ENCODE measurements around the gene ZNF578.
"Not testable (repeated sequence)": the region's sequence is repeated elsewhere in the genome, so short reads cannot be mapped to it uniquely, and the experiment has no call there.

Gene ZNF578

DNA sequence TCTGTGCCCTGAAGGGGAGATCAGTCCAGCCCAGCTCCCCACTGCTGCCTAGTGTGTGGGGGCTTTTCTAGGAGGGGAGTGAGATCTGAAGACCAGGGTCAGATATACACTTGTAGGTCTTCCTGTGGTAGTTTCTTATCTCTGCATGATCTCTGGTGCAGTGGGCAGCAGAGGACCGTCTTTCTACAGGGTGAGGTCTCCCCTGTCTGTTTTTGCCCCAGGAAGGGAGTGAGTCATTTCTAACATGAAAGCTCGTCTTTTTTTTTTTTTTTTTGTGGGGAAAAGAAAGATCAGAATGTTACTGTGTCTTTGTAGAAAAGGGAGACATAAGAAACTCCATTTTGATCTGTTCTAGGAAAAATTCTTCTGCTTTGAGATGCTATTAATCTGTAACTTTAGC lies 65.3 kb downstream of the ZNF578 start:
- no peak for DNase-seq

- DNase-seq: not testable (repeated sequence)
These were observed 65.8 kb downstream of the ZNF578 start for GRCh38 chr19:52519175-52519574.

GRCh38 chr19:52520013-52520412 lies 66.7 kb downstream of the ZNF578 start:
- DNase-seq: no peak

DNA sequence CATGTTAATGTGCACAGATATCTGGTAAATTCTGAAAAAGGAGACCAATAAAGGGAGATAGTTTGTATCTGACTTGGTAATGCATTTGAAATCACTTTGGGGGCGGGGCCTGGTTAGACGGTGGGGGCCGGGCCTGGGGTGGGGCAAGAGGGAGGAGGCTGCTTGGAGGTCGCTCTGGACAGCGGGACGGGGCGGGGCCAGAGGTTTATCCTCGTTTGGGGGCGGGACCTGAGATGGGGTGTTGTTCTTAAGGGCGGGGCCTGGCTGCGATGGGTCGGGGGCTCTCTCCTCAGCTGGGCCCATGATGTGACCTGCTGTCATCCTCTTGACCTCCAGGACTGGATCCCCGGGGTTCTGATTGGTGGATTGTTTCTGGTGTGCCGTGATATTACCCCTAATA lies 69.2 kb downstream of the ZNF578 start:
- DNase-seq: no peak

DNA sequence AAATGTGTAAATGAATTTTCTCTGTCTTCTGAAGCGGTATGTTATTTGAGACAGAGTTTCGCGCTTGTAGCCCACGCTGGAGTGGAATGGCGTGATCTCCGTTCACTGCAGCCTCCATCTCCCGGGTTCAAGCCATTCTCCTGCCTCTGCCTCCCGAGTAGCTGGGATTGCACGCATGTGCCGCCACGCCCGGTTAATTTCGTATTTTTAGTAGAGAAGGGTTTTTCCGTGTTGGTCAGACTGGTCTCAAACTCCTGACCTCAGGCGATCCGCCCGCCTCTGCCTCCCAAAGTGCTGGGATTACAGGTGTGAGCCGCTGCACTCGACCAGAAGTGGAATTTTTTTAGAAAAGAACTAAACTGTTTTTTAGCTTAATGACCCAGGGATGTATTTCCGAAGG lies 70.7 kb downstream of the ZNF578 start:
- DNase-seq: no peak

DNA sequence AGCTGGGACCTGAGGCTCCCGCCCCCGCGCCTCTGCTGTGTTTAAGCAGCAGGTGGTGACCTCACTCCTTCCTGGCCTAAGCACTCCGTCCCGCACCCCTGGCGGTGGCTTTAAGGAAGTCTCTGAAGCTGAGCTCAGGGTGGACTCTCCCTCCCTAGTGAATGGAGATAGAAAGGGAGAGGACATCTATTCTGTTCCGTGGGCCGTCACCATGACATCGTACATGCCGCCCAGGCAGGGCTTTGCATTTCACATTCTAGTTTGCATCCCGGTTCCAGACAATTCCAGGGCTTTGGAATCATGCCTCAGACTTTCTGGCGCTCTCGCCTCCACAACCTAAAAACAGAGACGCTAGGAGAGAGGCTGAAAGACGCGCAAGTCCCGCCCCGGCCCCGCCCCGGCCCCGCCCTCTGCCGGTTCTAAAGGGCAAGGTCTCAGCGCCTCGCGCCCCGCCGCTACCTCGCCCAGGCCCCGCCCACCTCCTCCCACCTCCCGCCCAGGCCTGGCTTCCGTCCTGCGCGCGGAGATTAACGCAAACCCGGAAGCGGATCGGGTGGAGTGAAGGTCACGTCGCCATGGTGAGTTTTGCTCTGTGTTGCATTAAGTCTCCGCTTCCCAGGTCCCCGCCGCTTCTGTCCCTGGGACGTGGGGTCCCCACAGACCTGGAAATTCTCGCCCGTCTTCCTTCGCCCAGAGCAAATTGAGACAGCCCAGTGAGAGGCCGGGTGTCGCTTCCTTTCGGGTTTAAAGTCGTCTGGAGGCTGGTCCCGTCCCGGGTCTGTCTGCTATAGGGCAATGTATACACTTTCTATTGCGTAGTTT lies 74.0 kb downstream of the ZNF578 start, which contains the start of gene ZNF808:
TSS of gene ZNF808 (plus strand) at position 535 of the 822 bp plus-strand sequence. CDS start 15,617 bp downstream, outside the sequence.
- DNase-seq: peak; percentile 72

- no peak for DNase-seq
These were observed 74.6 kb downstream of the ZNF578 start for GRCh38 chr19:52527956-52528351.

DNA sequence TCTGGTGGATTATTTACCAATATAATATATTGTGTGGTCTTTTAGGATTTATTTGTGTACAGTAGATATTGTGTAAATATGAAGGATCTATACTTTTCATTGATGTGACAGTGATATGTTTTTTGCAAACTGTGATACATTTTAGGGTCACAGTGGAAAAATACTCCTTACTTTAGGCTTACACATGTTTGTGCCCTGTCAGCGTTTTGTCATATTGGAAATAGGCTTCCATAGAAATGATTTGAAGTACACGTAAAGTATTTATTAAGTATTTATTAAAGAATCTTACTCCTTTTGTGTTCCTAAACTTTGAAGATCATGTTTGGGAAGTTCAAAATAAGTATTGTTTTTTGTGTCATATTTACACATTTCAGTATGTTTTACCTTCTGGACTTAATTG lies 79.1 kb downstream of the ZNF578 start:
- DNase-seq: no peak

GRCh38 chr19:52533901-52534300 lies 80.5 kb downstream of the ZNF578 start:
- no peak for DNase-seq

DNA sequence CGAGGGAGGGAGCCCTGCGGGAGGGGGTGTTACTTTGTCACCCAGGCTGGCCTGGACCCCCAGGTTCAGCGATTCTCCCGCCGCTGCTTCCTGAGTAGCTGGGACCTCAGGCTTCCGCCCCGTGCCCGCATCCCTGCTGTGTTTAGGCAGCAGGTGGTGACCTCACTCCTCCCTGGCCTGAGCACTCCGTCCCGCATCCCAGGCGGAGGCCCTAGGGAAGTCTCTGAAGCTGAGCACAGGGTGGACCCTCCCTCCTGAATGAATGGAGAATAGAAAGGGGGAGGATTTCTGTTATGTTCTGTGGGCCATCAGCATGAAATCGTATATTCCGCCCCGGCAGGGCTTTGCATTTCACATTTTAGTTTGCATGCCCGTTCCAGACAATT lies 82.0 kb downstream of the ZNF578 start:
- not testable (repeated sequence) for DNase-seq

DNA sequence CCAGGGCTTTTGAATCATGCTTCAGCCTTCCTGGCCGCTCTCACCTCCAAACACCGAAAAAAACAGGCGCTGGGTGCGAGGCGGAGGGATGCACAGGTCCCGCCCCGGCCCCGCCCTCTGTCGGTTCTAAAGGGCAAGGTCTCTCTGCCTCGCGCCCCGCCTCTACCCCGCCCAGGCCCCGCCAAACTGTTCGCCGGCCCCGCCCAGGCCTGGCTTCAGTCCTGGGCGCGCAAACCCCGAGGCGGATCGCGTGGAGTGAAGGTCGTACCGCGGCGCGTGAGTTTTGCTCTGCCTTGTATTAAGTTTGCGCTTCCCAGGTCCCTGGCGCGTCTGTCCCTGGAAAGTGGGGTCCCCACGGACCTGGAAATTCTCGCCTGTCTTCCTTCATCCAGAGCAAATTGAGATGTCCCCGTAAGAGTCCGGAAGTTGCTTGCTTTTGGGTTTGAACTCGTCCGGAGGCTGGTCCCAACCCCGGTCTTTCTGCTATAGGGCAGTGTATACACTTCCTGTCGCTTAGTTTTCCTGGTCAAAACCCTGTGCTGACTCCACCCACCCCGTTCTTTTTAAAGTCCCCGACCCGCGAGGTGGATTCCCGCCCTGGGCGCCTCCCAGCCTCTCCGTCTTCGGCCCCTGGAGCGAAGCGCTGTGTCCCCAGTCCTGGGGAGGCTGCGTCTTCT lies 82.6 kb downstream of the ZNF578 start:
- DNase-seq: no peak

GRCh38 chr19:52536448-52536800 lies 83.1 kb downstream of the ZNF578 start:
- DNase-seq: no peak

GRCh38 chr19:52538815-52539214 lies 85.5 kb downstream of the ZNF578 start:
- not testable (repeated sequence) for DNase-seq

GRCh38 chr19:52541176-52541575 lies 87.8 kb downstream of the ZNF578 start:
- not testable (repeated sequence) for DNase-seq

DNA sequence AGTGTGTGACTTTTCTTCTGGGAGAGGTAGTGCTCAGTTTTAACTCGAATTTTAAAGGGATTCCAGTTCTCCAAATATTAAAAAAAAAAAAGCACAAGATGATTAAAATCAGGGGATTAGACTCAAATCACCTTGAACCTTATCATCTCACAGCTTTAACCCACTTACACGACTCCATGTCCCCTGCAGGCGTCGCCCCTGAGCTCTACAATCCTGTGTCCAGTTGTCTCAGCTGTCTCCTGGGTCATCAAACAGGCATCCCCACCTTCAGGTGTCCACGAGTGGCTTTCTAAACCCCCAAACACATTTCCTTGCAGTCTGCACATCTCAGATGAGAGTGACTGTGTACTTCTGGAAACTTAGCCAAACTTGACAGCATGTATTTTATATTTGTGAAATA lies 88.3 kb downstream of the ZNF578 start:
- no peak for DNase-seq

GRCh38 chr19:52542541-52542940 lies 89.2 kb downstream of the ZNF578 start:
- DNase-seq: not testable (repeated sequence)

DNA sequence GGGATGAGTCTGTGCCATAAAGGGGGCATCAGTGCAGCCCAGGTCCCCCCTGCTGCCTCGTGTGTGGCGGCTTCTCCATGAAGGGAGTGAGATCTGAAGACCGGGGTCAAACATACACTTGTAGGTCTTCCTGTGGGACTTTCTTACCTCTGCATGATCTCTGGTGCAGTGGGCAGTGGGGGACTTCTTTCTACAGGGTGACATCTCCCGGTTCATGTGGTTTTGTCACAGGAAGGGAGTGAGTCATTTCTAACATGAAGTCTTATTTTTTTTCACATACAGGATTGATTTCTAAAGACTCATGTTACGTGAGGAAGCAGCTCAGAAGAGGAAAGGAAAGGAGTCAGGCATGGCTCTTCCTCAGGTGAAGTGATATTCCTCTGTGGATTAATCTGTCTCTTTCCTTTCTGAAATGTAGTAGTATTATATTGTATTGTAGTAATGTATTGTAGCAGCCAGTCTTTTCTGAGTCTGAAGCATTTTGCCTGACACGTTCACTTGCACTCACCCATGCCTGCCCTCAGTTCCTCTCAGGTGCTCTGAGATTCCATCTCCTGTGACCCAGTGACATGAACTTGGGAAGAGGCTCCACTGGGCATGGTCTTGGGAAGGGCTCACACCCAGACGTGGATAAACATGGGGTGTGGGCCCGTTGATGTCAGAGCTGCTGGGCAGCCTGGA lies 89.8 kb downstream of the ZNF578 start:
- DNase-seq: peak; percentile 1

DNA sequence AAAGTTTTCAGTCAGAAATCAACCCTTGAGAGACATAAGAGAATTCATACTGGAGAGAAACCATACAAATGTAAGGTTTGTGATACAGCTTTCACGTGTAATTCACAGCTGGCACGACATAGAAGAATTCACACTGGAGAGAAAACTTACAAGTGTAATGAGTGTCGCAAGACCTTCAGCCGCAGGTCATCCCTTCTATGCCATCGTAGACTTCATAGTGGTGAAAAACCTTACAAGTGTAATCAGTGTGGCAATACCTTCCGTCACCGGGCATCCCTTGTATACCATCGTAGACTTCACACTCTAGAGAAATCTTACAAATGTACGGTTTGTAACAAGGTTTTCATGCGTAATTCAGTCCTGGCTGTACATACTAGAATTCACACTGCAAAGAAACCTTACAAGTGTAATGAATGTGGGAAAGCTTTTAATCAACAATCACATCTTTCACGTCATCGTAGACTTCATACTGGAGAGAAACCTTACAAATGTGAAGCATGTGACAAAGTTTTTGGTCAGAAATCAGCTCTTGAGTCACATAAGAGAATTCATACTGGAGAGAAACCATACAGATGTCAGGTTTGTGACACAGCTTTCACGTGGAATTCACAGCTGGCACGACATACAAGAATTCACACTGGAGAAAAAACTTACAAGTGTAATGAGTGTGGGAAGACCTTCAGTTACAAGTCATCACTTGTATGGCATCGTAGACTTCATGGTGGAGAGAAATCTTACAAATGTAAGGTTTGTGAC lies 101.0 kb downstream of the ZNF578 start:
- no peak for DNase-seq

DNA sequence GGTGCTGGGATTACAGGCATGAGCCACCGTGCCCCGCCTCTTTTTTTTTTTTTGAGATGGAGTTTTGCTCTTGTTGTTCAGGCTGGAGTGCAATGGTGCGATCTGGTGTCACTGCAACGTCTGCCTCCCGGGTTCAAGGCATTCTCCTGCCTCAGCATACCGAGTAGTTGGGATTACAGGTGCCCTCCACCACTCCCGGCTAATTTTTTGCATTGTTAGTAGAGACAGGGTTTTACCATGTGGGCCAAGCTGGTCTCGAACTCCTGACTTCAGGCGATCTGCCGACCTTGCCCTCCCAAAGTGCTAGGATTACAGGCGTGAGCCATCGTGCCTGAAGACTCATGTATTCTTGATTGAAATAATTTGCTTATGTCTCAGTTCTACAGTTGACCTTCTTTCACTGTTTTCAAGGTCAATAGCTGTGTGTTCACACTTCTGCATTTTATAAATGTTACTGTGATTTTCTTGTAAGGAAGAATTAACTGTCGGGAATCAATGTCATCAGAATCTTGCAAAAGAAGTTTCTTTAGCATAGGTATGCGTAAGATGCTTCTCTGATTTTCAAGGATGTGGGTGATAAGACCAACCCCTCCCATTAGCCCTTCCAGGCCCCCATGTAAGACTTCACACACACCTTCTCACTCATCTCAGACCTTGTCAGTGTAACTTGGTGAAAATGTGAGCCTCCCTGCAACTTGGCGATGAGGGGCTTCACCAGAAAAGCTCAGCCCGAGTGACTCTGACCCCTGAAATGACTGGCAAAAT lies 104.1 kb downstream of the ZNF578 start:
- no peak for DNase-seq

GRCh38 chr19:52558732-52559445 lies 105.5 kb downstream of the ZNF578 start:
- not testable (repeated sequence) for DNase-seq

GRCh38 chr19:52561611-52562010 lies 108.3 kb downstream of the ZNF578 start:
- not testable (repeated sequence) for DNase-seq
